CD14-positive monocyte (primary cell): ENCODE measurements around the gene TMTC2. TPM values are rescaled to one million over a fixed set of nuclear protein-coding genes. Genes with fewer than 3 reads are reported as not detected.

ENCODE experiments used
- DNase-seq, 3 donors: peaks; one replicate each; pipeline ENCODE4 v3.0.0-alpha.2; 2011 to 2022
- H2AFZ ChIP-seq: 2 replicates; pipeline ENCODE4 v1.6.0; 2012; ENCODE audit warnings: mild to moderate bottlenecking, low read depth, low read length, inconsistent platforms; ENCODE audit not compliant: insufficient read depth, poor library complexity, severe bottlenecking
- H3K27ac ChIP-seq, 2 donors: 1 replicate in 1 of 2; 2 replicates in 1 of 2; pipeline ENCODE4 v1.5.1; 2012 to 2013; ENCODE audit warnings: low read length in 2 of 2, control low read depth in 1 of 2, inconsistent platforms in 1 of 2, low read depth in 1 of 2, mild to moderate bottlenecking in 1 of 2
- H3K27me3 ChIP-seq, 2 donors: one replicate each; pipeline versions ENCODE4 v1.6.0 to v1.6.1; 2011 to 2013; ENCODE audit warnings: low read length in 2 of 2; ENCODE audit not compliant: control insufficient read depth in 2 of 2, insufficient read depth in 2 of 2
- H3K36me3 ChIP-seq, 2 donors: replicated peaks in 1 of 2; 1 replicate in 1 of 2; 2 replicates in 1 of 2; pipeline versions ENCODE4 v1.5.1 to v1.6.1; 2012 to 2013; ENCODE audit warnings: low read length in 2 of 2, control low read depth in 1 of 2, inconsistent platforms in 1 of 2, mild to moderate bottlenecking in 1 of 2; ENCODE audit not compliant: insufficient read depth in 2 of 2, control insufficient read depth in 1 of 2
- H3K4me1 ChIP-seq, 2 donors: 1 replicate in 1 of 2; 2 replicates in 1 of 2; pipeline versions ENCODE4 v1.5.1 to v1.6.1; 2012 to 2013; ENCODE audit warnings: low read length in 2 of 2, control low read depth in 1 of 2, inconsistent platforms in 1 of 2, mild to moderate bottlenecking in 1 of 2, moderate library complexity in 1 of 2; ENCODE audit not compliant: insufficient read depth in 2 of 2, control insufficient read depth in 1 of 2
- H3K4me2 ChIP-seq: replicated peaks from 2 replicates; pipeline ENCODE3; 2012; ENCODE audit warnings: low read length, moderate library complexity, mild to moderate bottlenecking; ENCODE audit not compliant: poor library complexity, severe bottlenecking; ENCODE audit errors: extremely low read depth
- H3K4me3 ChIP-seq, 3 experiments: fragments of 200-600 bp in 1 of 3; sonication (generic) in 1 of 3; replicated peaks in 1 of 3; 1 replicate in 2 of 3; 2 replicates in 1 of 3; pipeline ENCODE4 v1.5.1; 2011 to 2013; ENCODE audit warnings: low read length in 3 of 3, mild to moderate bottlenecking in 3 of 3, control low read depth in 2 of 3, low read depth in 2 of 3, inconsistent platforms in 1 of 3, moderate library complexity in 1 of 3
- H3K79me2 ChIP-seq: 2 replicates; pipeline ENCODE4 v1.6.0; 2012; ENCODE audit warnings: mild to moderate bottlenecking, control low read depth, inconsistent platforms, low read length, moderate library complexity; ENCODE audit not compliant: insufficient read depth
- H3K9ac ChIP-seq: 2 replicates; pipeline ENCODE4 v1.6.0; 2017; ENCODE audit warnings: low read length, mild to moderate bottlenecking; ENCODE audit not compliant: insufficient read depth, poor library complexity, severe bottlenecking
- H3K9me3 ChIP-seq, 2 donors: replicated peaks in 1 of 2; 1 replicate in 1 of 2; 2 replicates in 1 of 2; pipeline versions ENCODE4 v1.5.1 to v1.6.1; 2012 to 2013; ENCODE audit warnings: low read length in 2 of 2, control low read depth in 1 of 2; ENCODE audit not compliant: control insufficient read depth in 1 of 2, insufficient read depth in 1 of 2
- H4K20me1 ChIP-seq: 2 replicates; pipeline ENCODE4 v1.6.0; 2012; ENCODE audit warnings: mild to moderate bottlenecking, low read length, control low read depth, moderate library complexity; ENCODE audit not compliant: insufficient read depth
- H3K27ac Mint-ChIP-seq, 7 donors: one replicate each; pipeline ENCODE4 v1.8.0; 2020; ENCODE audit warnings: mild to moderate bottlenecking in 7 of 7, mixed read lengths in 7 of 7, moderate library complexity in 6 of 7, inconsistent platforms in 2 of 7
- H3K27me3 Mint-ChIP-seq, 3 donors: one replicate each; pipeline ENCODE4 v1.8.0; 2021 to 2022; ENCODE audit warnings: low read depth in 3 of 3, mild to moderate bottlenecking in 3 of 3, mixed read lengths in 3 of 3, moderate library complexity in 3 of 3, inconsistent platforms in 1 of 3
- H3K36me3 Mint-ChIP-seq, 2 donors: one replicate each; pipeline ENCODE4 v1.8.0; 2020; ENCODE audit warnings: mixed read lengths in 2 of 2, inconsistent platforms in 1 of 2, mild to moderate bottlenecking in 1 of 2
- H3K4me1 Mint-ChIP-seq: one replicate; pipeline ENCODE4 v1.8.0; 2020; ENCODE audit warnings: mild to moderate bottlenecking, mixed read lengths
- H3K4me3 Mint-ChIP-seq, 2 donors: one replicate each; pipeline ENCODE4 v1.8.0; 2020; ENCODE audit warnings: mild to moderate bottlenecking in 2 of 2, mixed read lengths in 2 of 2, moderate library complexity in 1 of 2
- H3K9me3 Mint-ChIP-seq, 7 donors: one replicate each; pipeline ENCODE4 v1.8.0; 2020 to 2022; ENCODE audit warnings: mixed read lengths in 7 of 7, mild to moderate bottlenecking in 6 of 7, moderate library complexity in 6 of 7, inconsistent platforms in 2 of 7
- WGBS: methylation state at CpG from one replicate; pipeline ENCODE4 v1.1.5; 2013; ENCODE audit warnings: missing lambda C conversion rate; ENCODE audit not compliant: insufficient coverage; 5-methylcytosine and 5-hydroxymethylcytosine counted together
- intact Hi-C, 2 donors: fragments of 100-400 bp; cut with micrococcal nuclease; formaldehyde crosslinking; loops; one replicate each; pipeline versions ENCODE4 v1.15.0 to v1.15.1; 2023
- polyA plus RNA-seq, 3 donors: library from polyadenylated mRNA; depleted of rRNA in 1 of 3; unstranded in 2 of 3; stranded (reverse) in 1 of 3; fragments of 300-500 nt in 2 of 3; fragments of >200 nt in 1 of 3; fragmentation: Illumina TruSeq in 2 of 3; gene quantifications; 1 replicate in 2 of 3; 2 replicates in 1 of 3; pipeline ENCODE4 v1.2.3, GENCODE V29; 2012 to 2021
- TF ChIP-seq, protein P1 (sequence below): fragments of 200-600 bp; IDR thresholded peaks from one replicate; pipeline ENCODE4 v1.8.0; 2022; ENCODE audit warnings: antibody characterized with exemption, mild to moderate bottlenecking

The TMTC2 gene
- polyA plus RNA-seq, 3 donors: 2.5 to 15.7 (median 3.3) TPM

DNA sequence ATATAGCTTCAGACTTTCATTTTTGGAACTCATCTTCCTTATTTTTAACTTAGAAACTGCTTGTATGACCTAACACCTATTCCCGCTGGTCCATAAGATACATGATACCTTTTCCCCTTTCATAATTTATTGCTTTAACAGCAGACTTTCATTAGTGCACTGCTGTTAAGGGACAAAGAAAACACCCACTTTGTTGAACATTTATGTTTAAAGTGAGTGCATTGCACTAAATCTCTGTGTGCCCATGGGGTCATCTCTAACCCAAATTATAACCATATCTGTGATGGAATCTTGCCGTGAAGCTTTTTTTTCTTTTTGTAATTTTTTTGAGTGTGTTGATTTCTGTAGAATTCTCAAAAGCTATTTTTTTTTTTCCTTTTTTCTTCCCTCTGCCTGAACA is 261.8 kb downstream of the TMTC2 start:
- peaks cover 0 to 23% (median 6%) of the 10 kb centered on the region in 7 donors for H3K9me3 Mint-ChIP-seq
- no peak overlapping the region for H3K4me2 ChIP-seq
- no peaks in the 10 kb centered on the region for H3K4me1 ChIP-seq
- TF ChIP-seq, protein P1, sequence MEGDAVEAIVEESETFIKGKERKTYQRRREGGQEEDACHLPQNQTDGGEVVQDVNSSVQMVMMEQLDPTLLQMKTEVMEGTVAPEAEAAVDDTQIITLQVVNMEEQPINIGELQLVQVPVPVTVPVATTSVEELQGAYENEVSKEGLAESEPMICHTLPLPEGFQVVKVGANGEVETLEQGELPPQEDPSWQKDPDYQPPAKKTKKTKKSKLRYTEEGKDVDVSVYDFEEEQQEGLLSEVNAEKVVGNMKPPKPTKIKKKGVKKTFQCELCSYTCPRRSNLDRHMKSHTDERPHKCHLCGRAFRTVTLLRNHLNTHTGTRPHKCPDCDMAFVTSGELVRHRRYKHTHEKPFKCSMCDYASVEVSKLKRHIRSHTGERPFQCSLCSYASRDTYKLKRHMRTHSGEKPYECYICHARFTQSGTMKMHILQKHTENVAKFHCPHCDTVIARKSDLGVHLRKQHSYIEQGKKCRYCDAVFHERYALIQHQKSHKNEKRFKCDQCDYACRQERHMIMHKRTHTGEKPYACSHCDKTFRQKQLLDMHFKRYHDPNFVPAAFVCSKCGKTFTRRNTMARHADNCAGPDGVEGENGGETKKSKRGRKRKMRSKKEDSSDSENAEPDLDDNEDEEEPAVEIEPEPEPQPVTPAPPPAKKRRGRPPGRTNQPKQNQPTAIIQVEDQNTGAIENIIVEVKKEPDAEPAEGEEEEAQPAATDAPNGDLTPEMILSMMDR: no peak
- H3K27ac Mint-ChIP-seq: no peak overlapping the region
- no peak overlapping the region for H3K4me3 ChIP-seq
- intact Hi-C loops: no loop called here
- H4K20me1 ChIP-seq: no peaks in the 10 kb centered on the region
- no peaks in the 10 kb centered on the region for H3K27me3 Mint-ChIP-seq
- H3K9ac ChIP-seq: no peak overlapping the region
- no peak for DNase-seq
- H3K4me3 Mint-ChIP-seq: no peak overlapping the region
- peaks cover 0 to 2% of the 10 kb centered on the region in 2 donors for H3K36me3 ChIP-seq
- H2AFZ ChIP-seq: no peak overlapping the region
- H3K79me2 ChIP-seq: no peaks in the 10 kb centered on the region
- no peaks in the 10 kb centered on the region for H3K27me3 ChIP-seq
- WGBS: no CpG with 5 or more reads among the region's 2 CpGs
- H3K27ac ChIP-seq: no peak overlapping the region
- H3K9me3 ChIP-seq: peaks cover 0 to 4% of the 10 kb centered on the region in 2 donors
- peaks cover 11% of the 10 kb centered on the region for H3K4me1 Mint-ChIP-seq
- H3K36me3 Mint-ChIP-seq: peaks cover 16 to 25% of the 10 kb centered on the region in 2 donors

DNA sequence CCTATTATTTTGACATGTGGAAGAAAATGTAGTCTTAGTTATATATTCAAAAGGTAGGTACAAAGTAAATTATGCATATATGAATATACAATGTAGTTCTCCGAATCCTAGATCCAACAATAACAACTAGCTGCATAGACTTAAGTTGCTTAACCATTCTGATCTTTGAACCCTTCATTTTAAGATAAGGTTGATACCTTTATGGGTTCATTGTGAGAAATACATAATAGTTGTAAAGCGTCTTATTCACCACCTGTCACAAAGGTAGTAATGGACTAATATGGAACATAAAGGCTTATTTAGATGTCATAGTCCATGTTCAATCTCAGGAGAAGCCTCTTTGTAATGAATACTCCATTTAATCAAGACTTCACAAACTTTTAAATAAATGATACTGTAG is 263.6 kb downstream of the TMTC2 start:
- Histone ChIP-seq H4K20me1 (no peaks in the 10 kb centered on the region), H3K27ac (no peak overlapping the region), H3K4me3 (no peak overlapping the region), H3K4me2 (no peak overlapping the region), H3K4me1 (peaks cover 9 to 11% of the 10 kb centered on the region in 2 donors), H2AFZ (no peak overlapping the region), H3K79me2 (no peaks in the 10 kb centered on the region), H3K36me3 (peaks cover 0 to 2% of the 10 kb centered on the region in 2 donors), H3K27me3 (no peaks in the 10 kb centered on the region), H3K9me3 (no peaks in the 10 kb centered on the region), H3K9ac (no peak overlapping the region)
- intact Hi-C loops: no loop called here
- DNase-seq: no peak
- Mint-ChIP-seq H3K9me3 (peaks cover 0 to 15% (median 4%) of the 10 kb centered on the region in 7 donors), H3K27me3 (no peaks in the 10 kb centered on the region), H3K4me1 (peaks cover 21% of the 10 kb centered on the region), H3K36me3 (peaks cover 13 to 21% of the 10 kb centered on the region in 2 donors), H3K27ac (no peak overlapping the region), H3K4me3 (no peak overlapping the region)
- TF ChIP-seq, protein P1: no peak
- no CpG with 5 or more reads among the region's 2 CpGs for WGBS
